HEK293 (cell line): Measurements from ENCODE around the gene ZNF646.
A peak's percentile ranks its signal among the peaks of the same experiment; 100 is the strongest.

ENCODE experiments used
- CTCF ChIA-PET: fragments of 350-600 bp; formaldehyde crosslinking; extraction: SDS; loops from one replicate; lab custom pipeline; 2021; ENCODE audit warnings: antibody characterized with exemption; lab: Yijun Ruan, JAX
- POLR2A ChIA-PET: fragments of 300-600 bp; formaldehyde crosslinking; extraction: SDS; loops from one replicate; lab custom pipeline; 2020; ENCODE audit warnings: antibody characterized with exemption, inconsistent platforms; lab: Yijun Ruan, JAX
- H3K27ac ChIP-seq: fragments of 200-500 bp; sonication (Bioruptor generic); 2 replicates; pipeline ENCODE4 v1.5.1; 2014; ENCODE audit warnings: low read depth, low read length, control low read depth, inconsistent platforms; ENCODE audit errors: extremely low read depth
- H3K36me3 ChIP-seq, 2 experiments: fragments of 200-500 bp in 1 of 2; sonication (Bioruptor generic) in 1 of 2; 1 replicate in 1 of 2; 2 replicates in 1 of 2; pipeline ENCODE4 v1.5.1; 2014 to 2017; ENCODE audit warnings: inconsistent platforms in 2 of 2, low read length in 2 of 2; ENCODE audit not compliant: control insufficient read depth in 2 of 2, insufficient read depth in 1 of 2
- H3K4me1 ChIP-seq: fragments of 200-500 bp; sonication (Bioruptor generic); 2 replicates; pipeline ENCODE4 v1.5.1; 2014; ENCODE audit warnings: mild to moderate bottlenecking, low read length, inconsistent platforms; ENCODE audit not compliant: control insufficient read depth, insufficient read depth
- H3K4me3 ChIP-seq: 2 replicates; pipeline ENCODE4 v1.5.1; 2011; ENCODE audit warnings: low read depth, mild to moderate bottlenecking, control low read depth, low read length, moderate library complexity
- H3K9me3 ChIP-seq: fragments of 200-500 bp; sonication (Bioruptor generic); 2 replicates; pipeline ENCODE4 v1.5.1; 2014; ENCODE audit warnings: low read depth, low read length, inconsistent platforms; ENCODE audit not compliant: control insufficient read depth, insufficient read depth
- FEZF1 ChIP-seq: fragments of 450-650 bp; formaldehyde crosslinking; IDR thresholded peaks from 2 replicates; pipeline ENCODE4 v1.5.1; 2016; ENCODE audit warnings: missing biosample characterization, missing genetic modification characterization
- GLI2 ChIP-seq: fragments of 450-650 bp; formaldehyde crosslinking; IDR thresholded peaks from 2 replicates; pipeline ENCODE4; 2017; ENCODE audit warnings: missing biosample characterization, missing genetic modification characterization, low read depth, borderline replicate concordance
- GLIS1 ChIP-seq: fragments of 450-650 bp; formaldehyde crosslinking; IDR thresholded peaks from 2 replicates; pipeline ENCODE4 v1.5.1; 2016; ENCODE audit warnings: missing biosample characterization, missing genetic modification characterization
- GLIS2 ChIP-seq: fragments of 450-650 bp; formaldehyde crosslinking; IDR thresholded peaks from 2 replicates; pipeline ENCODE4 v1.5.1; 2016; ENCODE audit warnings: missing biosample characterization, missing genetic modification characterization
- SP3 ChIP-seq: fragments of 450-650 bp; formaldehyde crosslinking; IDR thresholded peaks from 2 replicates; pipeline ENCODE4 v1.5.1; 2016; ENCODE audit warnings: missing biosample characterization, missing genetic modification characterization
- SP7 ChIP-seq: fragments of 450-650 bp; formaldehyde crosslinking; IDR thresholded peaks from 2 replicates; pipeline ENCODE4 v1.5.1; 2016; ENCODE audit warnings: missing biosample characterization, missing genetic modification characterization
- ZFP41 ChIP-seq: fragments of 450-650 bp; formaldehyde crosslinking; IDR thresholded peaks from 2 replicates; pipeline ENCODE4 v1.5.1; 2016; ENCODE audit warnings: missing biosample characterization, missing genetic modification characterization, borderline replicate concordance
- ZIC2 ChIP-seq: fragments of 450-650 bp; formaldehyde crosslinking; IDR thresholded peaks from 2 replicates; pipeline ENCODE4 v1.5.1; 2016; ENCODE audit warnings: missing biosample characterization, missing genetic modification characterization
- ZNF132 ChIP-seq: fragments of 450-650 bp; formaldehyde crosslinking; IDR thresholded peaks from 2 replicates; pipeline ENCODE4 v1.5.1; 2017; ENCODE audit warnings: missing biosample characterization, missing genetic modification characterization, borderline replicate concordance
- ZNF133 ChIP-seq: fragments of 450-650 bp; formaldehyde crosslinking; IDR thresholded peaks from 2 replicates; pipeline ENCODE4 v1.5.1; 2016; ENCODE audit warnings: missing biosample characterization, missing genetic modification characterization
- ZNF138 ChIP-seq: fragments of 450-650 bp; formaldehyde crosslinking; IDR thresholded peaks from 2 replicates; pipeline ENCODE4 v1.5.1; 2016; ENCODE audit warnings: missing biosample characterization, missing genetic modification characterization, borderline replicate concordance
- ZNF146 ChIP-seq: fragments of 450-650 bp; formaldehyde crosslinking; IDR thresholded peaks from 2 replicates; pipeline ENCODE4 v1.5.1; 2016; ENCODE audit warnings: missing biosample characterization, missing genetic modification characterization
- ZNF202 ChIP-seq: fragments of 450-650 bp; formaldehyde crosslinking; IDR thresholded peaks from 2 replicates; pipeline ENCODE4 v1.5.1; 2016; ENCODE audit warnings: missing biosample characterization, missing genetic modification characterization, borderline replicate concordance
- ZNF211 ChIP-seq: fragments of 450-650 bp; formaldehyde crosslinking; IDR thresholded peaks from 2 replicates; pipeline ENCODE4 v1.5.1; 2016; ENCODE audit warnings: low read depth, missing biosample characterization, missing genetic modification characterization
- ZNF292 ChIP-seq: fragments of 450-650 bp; formaldehyde crosslinking; IDR thresholded peaks from 2 replicates; pipeline ENCODE4 v1.5.1; 2016; ENCODE audit warnings: low read depth, missing biosample characterization, missing genetic modification characterization, borderline replicate concordance
- ZNF529 ChIP-seq: fragments of 450-650 bp; formaldehyde crosslinking; IDR thresholded peaks from 2 replicates; pipeline ENCODE4 v1.5.1; 2017; ENCODE audit warnings: missing genetic modification characterization, missing biosample characterization; ENCODE audit not compliant: insufficient replicate concordance
- ZNF549 ChIP-seq: fragments of 450-650 bp; IDR thresholded peaks from 2 replicates; pipeline ENCODE4 v1.5.1; 2018; ENCODE audit warnings: missing biosample characterization, missing genetic modification characterization, mild to moderate bottlenecking, inconsistent platforms, moderate library complexity
- ZNF600 ChIP-seq: fragments of 450-650 bp; formaldehyde crosslinking; IDR thresholded peaks from 2 replicates; pipeline ENCODE4 v1.5.1; 2016; ENCODE audit warnings: missing biosample characterization, missing genetic modification characterization
- ZNF658 ChIP-seq: fragments of 450-650 bp; formaldehyde crosslinking; IDR thresholded peaks from 2 replicates; pipeline ENCODE4; 2016; ENCODE audit warnings: missing biosample characterization, missing genetic modification characterization
- ZNF677 ChIP-seq: fragments of 450-650 bp; IDR thresholded peaks from 2 replicates; pipeline ENCODE4 v1.5.0; 2018; ENCODE audit warnings: missing biosample characterization, mild to moderate bottlenecking, missing genetic modification characterization, moderate library complexity
- ZNF76 ChIP-seq: fragments of 450-650 bp; formaldehyde crosslinking; IDR thresholded peaks from 2 replicates; pipeline ENCODE4; 2016; ENCODE audit warnings: low read depth, missing biosample characterization, missing genetic modification characterization, borderline replicate concordance
- ZNF776 ChIP-seq: fragments of 450-650 bp; formaldehyde crosslinking; IDR thresholded peaks from 2 replicates; pipeline ENCODE4 v1.5.0; 2017; ENCODE audit warnings: missing biosample characterization, missing genetic modification characterization, borderline replicate concordance
- ZNF792 ChIP-seq: fragments of 450-650 bp; formaldehyde crosslinking; IDR thresholded peaks from 2 replicates; pipeline ENCODE4 v1.5.1; 2016; ENCODE audit warnings: missing biosample characterization, missing genetic modification characterization
- ZNF830 ChIP-seq: fragments of 450-650 bp; IDR thresholded peaks from 2 replicates; pipeline ENCODE4 v1.5.0; 2018; ENCODE audit warnings: missing biosample characterization, missing genetic modification characterization, low read depth, mild to moderate bottlenecking, moderate library complexity
- ZXDB ChIP-seq: fragments of 450-650 bp; formaldehyde crosslinking; IDR thresholded peaks from 2 replicates; pipeline ENCODE4 v1.5.1; 2016; ENCODE audit warnings: missing biosample characterization, missing genetic modification characterization
- TF ChIP-seq, protein P1 (sequence below): fragments of 450-650 bp; formaldehyde crosslinking; IDR thresholded peaks from 2 replicates; pipeline ENCODE4 v1.5.1; 2016; ENCODE audit warnings: missing biosample characterization, missing genetic modification characterization
- TF ChIP-seq, protein P2 (sequence below): fragments of 450-650 bp; formaldehyde crosslinking; IDR thresholded peaks from 2 replicates; pipeline ENCODE4 v1.5.1; 2016; ENCODE audit warnings: missing biosample characterization, missing genetic modification characterization
- TF ChIP-seq, protein P3 (sequence below): fragments of 450-650 bp; formaldehyde crosslinking; IDR thresholded peaks from 2 replicates; pipeline ENCODE4 v1.5.1; 2016; ENCODE audit warnings: missing biosample characterization, missing genetic modification characterization
- TF ChIP-seq, protein P4 (sequence below): fragments of 450-650 bp; formaldehyde crosslinking; IDR thresholded peaks from 2 replicates; pipeline ENCODE4 v1.5.1; 2016; ENCODE audit warnings: missing biosample characterization, missing genetic modification characterization
- TF ChIP-seq, protein P5 (sequence below): fragments of 450-650 bp; formaldehyde crosslinking; IDR thresholded peaks from 2 replicates; pipeline ENCODE4 v1.5.1; 2017; ENCODE audit warnings: missing biosample characterization, missing genetic modification characterization

ZNF646 gene

DNA sequence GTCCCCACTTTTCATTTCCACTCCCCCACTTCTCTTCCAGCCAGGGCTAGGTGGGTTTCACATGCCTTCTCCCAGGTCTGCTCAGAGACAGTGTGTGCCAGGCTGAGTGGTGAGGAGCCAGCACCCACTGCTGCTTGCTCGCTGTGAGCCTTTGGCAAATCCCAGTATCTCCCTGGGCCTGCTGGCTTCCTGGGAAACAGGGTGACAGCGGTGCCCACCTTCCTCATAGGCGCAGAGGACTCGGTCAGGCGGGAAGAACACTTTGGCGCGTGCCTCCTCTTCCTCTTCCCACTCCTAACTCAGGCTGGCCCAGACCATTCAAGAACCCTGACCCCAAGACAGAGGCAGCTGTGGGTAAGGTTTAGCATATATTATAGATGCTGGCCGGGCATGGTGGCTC is 15.0 kb downstream of the ZNF646 start (continued):
- TF ChIP-seq ZNF677 (tag by site-specific recombination), result no peak
- TF ChIP-seq ZNF658 (tag by site-specific recombination), result no peak
- no peak for TF ChIP-seq ZNF138
- TF ChIP-seq ZNF202 (tag by site-specific recombination), result no peak
- TF ChIP-seq ZNF792, result no peak

DNA sequence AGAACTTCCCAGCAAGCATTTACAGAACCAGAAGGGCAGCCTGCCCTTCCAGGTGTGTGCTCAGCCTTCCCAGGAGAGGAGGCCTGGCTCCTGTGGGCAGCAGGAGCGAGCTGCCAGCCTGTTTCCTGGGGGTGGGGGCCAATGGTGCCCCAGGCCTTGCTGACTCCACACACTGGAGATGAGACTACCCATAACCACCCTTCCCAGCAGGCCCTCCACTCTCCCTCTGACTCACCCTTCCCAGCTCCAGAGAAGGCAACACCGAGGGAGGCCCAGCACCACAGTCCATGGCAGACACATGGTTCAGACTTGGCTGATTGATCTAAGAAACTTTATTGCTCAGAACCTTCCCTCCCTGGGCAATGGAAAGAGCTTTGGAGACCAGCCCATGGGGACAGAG is 16.3 kb downstream of the ZNF646 start:
- Histone ChIP-seq H3K4me1 (peaks cover 3% of the 10 kb centered on the region; the same call in 1 of the 2 replicates), H3K27ac (no peak overlapping the region), H3K36me3 (peaks cover 0 to 42% of the 10 kb centered on the region in 2 experiments; a peak in 2 of 3 replicates), H3K4me3 (no peak overlapping the region), H3K9me3 (no peaks in the 10 kb centered on the region)
- ChIA-PET CTCF (no interaction called here), POLR2A (interaction anchor here (1.1 to 2.0 kb wide), 2 partner anchors 27 to 52 kb away, joined by 3 to 5 read pairs; partner anchors contain the start of gene KAT8)
- TF ChIP-seq ZNF830 (tag by site-specific recombination), result no peak
- 0 out of 2 replicates have a peak, but pooled peaks have one; percentile 28 for TF ChIP-seq GLIS2 (tag by site-specific recombination)
- TF ChIP-seq ZNF211 (tag by site-specific recombination), result no peak
- no peak for TF ChIP-seq ZNF133 (tag by site-specific recombination)
- TF ChIP-seq ZFP41 (tag by site-specific recombination), result no peak
- TF ChIP-seq GLIS1 (tag by site-specific recombination), result peak; percentile 27; the same call in 1 of the 2 replicates
- peak; percentile 68; the same call in 1 of the 2 replicates for TF ChIP-seq ZNF600 (tag by site-specific recombination)
- TF ChIP-seq, protein P1, sequence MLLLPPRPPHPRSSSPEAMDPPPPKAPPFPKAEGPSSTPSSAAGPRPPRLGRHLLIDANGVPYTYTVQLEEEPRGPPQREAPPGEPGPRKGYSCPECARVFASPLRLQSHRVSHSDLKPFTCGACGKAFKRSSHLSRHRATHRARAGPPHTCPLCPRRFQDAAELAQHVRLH, result no peak
- TF ChIP-seq, protein P2, sequence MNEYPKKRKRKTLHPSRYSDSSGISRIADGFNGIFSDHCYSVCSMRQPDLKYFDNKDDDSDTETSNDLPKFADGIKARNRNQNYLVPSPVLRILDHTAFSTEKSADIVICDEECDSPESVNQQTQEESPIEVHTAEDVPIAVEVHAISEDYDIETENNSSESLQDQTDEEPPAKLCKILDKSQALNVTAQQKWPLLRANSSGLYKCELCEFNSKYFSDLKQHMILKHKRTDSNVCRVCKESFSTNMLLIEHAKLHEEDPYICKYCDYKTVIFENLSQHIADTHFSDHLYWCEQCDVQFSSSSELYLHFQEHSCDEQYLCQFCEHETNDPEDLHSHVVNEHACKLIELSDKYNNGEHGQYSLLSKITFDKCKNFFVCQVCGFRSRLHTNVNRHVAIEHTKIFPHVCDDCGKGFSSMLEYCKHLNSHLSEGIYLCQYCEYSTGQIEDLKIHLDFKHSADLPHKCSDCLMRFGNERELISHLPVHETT, result no peak
- no peak for TF ChIP-seq ZNF292 (tag by site-specific recombination)
- peak; percentile 17; the same call in 1 of the 2 replicates for TF ChIP-seq SP7
- TF ChIP-seq ZNF658 (tag by site-specific recombination), result no peak
- TF ChIP-seq GLI2, result no peak
- TF ChIP-seq, protein P3, sequence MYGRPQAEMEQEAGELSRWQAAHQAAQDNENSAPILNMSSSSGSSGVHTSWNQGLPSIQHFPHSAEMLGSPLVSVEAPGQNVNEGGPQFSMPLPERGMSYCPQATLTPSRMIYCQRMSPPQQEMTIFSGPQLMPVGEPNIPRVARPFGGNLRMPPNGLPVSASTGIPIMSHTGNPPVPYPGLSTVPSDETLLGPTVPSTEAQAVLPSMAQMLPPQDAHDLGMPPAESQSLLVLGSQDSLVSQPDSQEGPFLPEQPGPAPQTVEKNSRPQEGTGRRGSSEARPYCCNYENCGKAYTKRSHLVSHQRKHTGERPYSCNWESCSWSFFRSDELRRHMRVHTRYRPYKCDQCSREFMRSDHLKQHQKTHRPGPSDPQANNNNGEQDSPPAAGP, result peak; percentile 84
- TF ChIP-seq ZNF146 (tag by site-specific recombination), result no peak
- TF ChIP-seq ZNF132 (tag by site-specific recombination), result no peak
- no peak for TF ChIP-seq ZNF549 (tag by site-specific recombination)
- TF ChIP-seq ZNF776 (tag by site-specific recombination), result no peak
- TF ChIP-seq FEZF1 (tag by site-specific recombination), result no peak
- TF ChIP-seq ZIC2 (tag by site-specific recombination), result peak; percentile 79
- TF ChIP-seq, protein P4, sequence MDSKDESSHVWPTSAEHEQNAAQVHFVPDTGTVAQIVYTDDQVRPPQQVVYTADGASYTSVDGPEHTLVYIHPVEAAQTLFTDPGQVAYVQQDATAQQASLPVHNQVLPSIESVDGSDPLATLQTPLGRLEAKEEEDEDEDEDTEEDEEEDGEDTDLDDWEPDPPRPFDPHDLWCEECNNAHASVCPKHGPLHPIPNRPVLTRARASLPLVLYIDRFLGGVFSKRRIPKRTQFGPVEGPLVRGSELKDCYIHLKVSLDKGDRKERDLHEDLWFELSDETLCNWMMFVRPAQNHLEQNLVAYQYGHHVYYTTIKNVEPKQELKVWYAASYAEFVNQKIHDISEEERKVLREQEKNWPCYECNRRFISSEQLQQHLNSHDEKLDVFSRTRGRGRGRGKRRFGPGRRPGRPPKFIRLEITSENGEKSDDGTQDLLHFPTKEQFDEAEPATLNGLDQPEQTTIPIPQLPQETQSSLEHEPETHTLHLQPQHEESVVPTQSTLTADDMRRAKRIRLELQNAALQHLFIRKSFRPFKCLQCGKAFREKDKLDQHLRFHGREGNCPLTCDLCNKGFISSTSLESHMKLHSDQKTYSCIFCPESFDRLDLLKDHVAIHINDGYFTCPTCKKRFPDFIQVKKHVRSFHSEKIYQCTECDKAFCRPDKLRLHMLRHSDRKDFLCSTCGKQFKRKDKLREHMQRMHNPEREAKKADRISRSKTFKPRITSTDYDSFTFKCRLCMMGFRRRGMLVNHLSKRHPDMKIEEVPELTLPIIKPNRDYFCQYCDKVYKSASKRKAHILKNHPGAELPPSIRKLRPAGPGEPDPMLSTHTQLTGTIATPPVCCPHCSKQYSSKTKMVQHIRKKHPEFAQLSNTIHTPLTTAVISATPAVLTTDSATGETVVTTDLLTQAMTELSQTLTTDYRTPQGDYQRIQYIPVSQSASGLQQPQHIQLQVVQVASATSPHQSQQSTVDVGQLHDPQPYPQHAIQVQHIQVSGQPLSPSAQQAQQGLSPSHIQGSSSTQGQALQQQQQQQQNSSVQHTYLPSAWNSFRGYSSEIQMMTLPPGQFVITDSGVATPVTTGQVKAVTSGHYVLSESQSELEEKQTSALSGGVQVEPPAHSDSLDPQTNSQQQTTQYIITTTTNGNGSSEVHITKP (tag by site-specific recombination), result peak; percentile 48
- no peak for TF ChIP-seq SP3 (tag by site-specific recombination)
- no peak for TF ChIP-seq ZNF529 (tag by site-specific recombination)
- TF ChIP-seq, protein P5, sequence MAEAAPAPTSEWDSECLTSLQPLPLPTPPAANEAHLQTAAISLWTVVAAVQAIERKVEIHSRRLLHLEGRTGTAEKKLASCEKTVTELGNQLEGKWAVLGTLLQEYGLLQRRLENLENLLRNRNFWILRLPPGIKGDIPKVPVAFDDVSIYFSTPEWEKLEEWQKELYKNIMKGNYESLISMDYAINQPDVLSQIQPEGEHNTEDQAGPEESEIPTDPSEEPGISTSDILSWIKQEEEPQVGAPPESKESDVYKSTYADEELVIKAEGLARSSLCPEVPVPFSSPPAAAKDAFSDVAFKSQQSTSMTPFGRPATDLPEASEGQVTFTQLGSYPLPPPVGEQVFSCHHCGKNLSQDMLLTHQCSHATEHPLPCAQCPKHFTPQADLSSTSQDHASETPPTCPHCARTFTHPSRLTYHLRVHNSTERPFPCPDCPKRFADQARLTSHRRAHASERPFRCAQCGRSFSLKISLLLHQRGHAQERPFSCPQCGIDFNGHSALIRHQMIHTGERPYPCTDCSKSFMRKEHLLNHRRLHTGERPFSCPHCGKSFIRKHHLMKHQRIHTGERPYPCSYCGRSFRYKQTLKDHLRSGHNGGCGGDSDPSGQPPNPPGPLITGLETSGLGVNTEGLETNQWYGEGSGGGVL (tag by site-specific recombination), result no peak
- no peak for TF ChIP-seq ZXDB (tag by site-specific recombination)
- TF ChIP-seq ZNF76 (tag by site-specific recombination), result peak; percentile 85
